Testis (tissue), 3 donors: ENCODE data around the gene HPN. TPM values are rescaled to one million over a fixed set of nuclear protein-coding genes. Genes with fewer than 3 reads are reported as not detected.

ENCODE experiments used
- DNase-seq: peaks from one replicate; pipeline ENCODE4 v3.0.0-alpha.2; 2019
- H3K27ac ChIP-seq, 2 donors: fragments of 200-600 bp; sonication (generic); one replicate each; pipeline ENCODE4 v1.5.1; 2019
- H3K27me3 ChIP-seq: fragments of 200-600 bp; sonication (generic); one replicate; pipeline ENCODE4 v1.5.1; 2019
- H3K36me3 ChIP-seq: fragments of 200-600 bp; sonication (generic); one replicate; pipeline ENCODE4 v1.5.1; 2017; ENCODE audit warnings: low read depth; ENCODE audit errors: missing control alignments
- H3K4me1 ChIP-seq: fragments of 200-600 bp; sonication (generic); one replicate; pipeline ENCODE4 v1.5.1; 2019
- H3K4me3 ChIP-seq, 2 donors: fragments of 200-600 bp; sonication (generic); one replicate each; pipeline ENCODE4 v1.5.1; 2017 to 2019
- H3K9me3 ChIP-seq: fragments of 200-600 bp; sonication (generic); one replicate; pipeline ENCODE4 v1.5.1; 2017
- CTCF ChIP-seq, 3 experiments: fragments of 450-650 bp in 2 of 3; fragments of 200-600 bp in 1 of 3; sonication (generic) in 1 of 3; IDR thresholded peaks; one replicate each; pipeline ENCODE4 v1.5.1; 2016 to 2019; ENCODE audit warnings: antibody characterized with exemption in 3 of 3, mild to moderate bottlenecking in 2 of 3, moderate library complexity in 1 of 3
- POLR2A ChIP-seq: fragments of 450-650 bp; IDR thresholded peaks from one replicate; pipeline ENCODE4 v1.6.1; 2017; ENCODE audit warnings: antibody characterized with exemption, mild to moderate bottlenecking, moderate library complexity
- WGBS, 2 donors: methylation state at CpG; one replicate each; pipeline ENCODE4 v1.1.5; 2018; 5-methylcytosine and 5-hydroxymethylcytosine counted together
- intact Hi-C: fragments of 100-400 bp; cut with DNase I; formaldehyde crosslinking; loops from one replicate; pipeline ENCODE4 v1.15.1; 2023; ENCODE audit warnings: low total_unique reads
- polyA plus RNA-seq: library from polyadenylated mRNA; stranded (reverse); fragments of 350-450 nt; fragmentation: Illumina TruSeq; extraction: RNeasy Lipid Tissue Mini Kit (QIAGEN cat#74804); gene quantifications from one replicate; pipeline ENCODE4 v1.2.3, GENCODE V29; 2014; ENCODE audit warnings: low read depth, low replicate concordance; ENCODE audit not compliant: insufficient read depth
- total RNA-seq, 2 donors: library from RNA; depleted of rRNA; stranded (reverse); fragments of >200 nt; gene quantifications; one replicate each; pipeline ENCODE4 v1.2.3, GENCODE V29; 2016

Gene HPN
- total and polyA plus RNA-seq, 3 donors from 2014 or later, result 0.79 to 8.2 (median 1.7) TPM

- Histone ChIP-seq H3K4me3 (no peak overlapping the region), H3K27me3 (no peaks in the 10 kb centered on the region), H3K4me1 (no peaks in the 10 kb centered on the region), H3K9me3 (no peaks in the 10 kb centered on the region), H3K36me3 (no peaks in the 10 kb centered on the region), H3K27ac (no peak overlapping the region)
- 84 to 87% methylated on average over 11 of the region's 11 CpGs for WGBS, 2 donors
- DNase-seq, result no peak
- intact Hi-C loops, result no loop called here
- no peak for TF ChIP-seq CTCF (IDR thresholded peaks at IDR 0.05)
Observed at GRCh38 chr19:35108730-35109129, 67.2 kb downstream of the HPN start.

GRCh38 chr19:35109395-35110112 is 68.0 kb downstream of the HPN start:
- TF ChIP-seq POLR2A (no peak), CTCF (IDR thresholded peaks at IDR 0.05) (no peak)
- Histone ChIP-seq H3K36me3 (no peaks in the 10 kb centered on the region), H3K9me3 (no peaks in the 10 kb centered on the region), H3K27me3 (no peaks in the 10 kb centered on the region), H3K27ac (no peak overlapping the region), H3K4me1 (no peaks in the 10 kb centered on the region), H3K4me3 (no peak overlapping the region)
- 80 to 82% methylated on average over 14 to 22 of the region's 22 CpGs for WGBS, 2 donors
- intact Hi-C loops, result no loop called here
- DNase-seq, result no peak

- Histone ChIP-seq H3K4me1 (no peaks in the 10 kb centered on the region), H3K4me3 (no peak overlapping the region), H3K36me3 (no peaks in the 10 kb centered on the region), H3K27ac (no peak overlapping the region), H3K27me3 (no peaks in the 10 kb centered on the region), H3K9me3 (no peaks in the 10 kb centered on the region)
- intact Hi-C loops, result no loop called here
- no peak for DNase-seq
- 63 to 72% methylated on average over 6 to 9 of the region's 9 CpGs for WGBS, 2 donors
- TF ChIP-seq POLR2A, result no peak
- no peak for TF ChIP-seq CTCF (IDR thresholded peaks at IDR 0.05)
Observed at GRCh38 chr19:35110974-35111373, 69.5 kb downstream of the HPN start.

GRCh38 chr19:35112995-35113688 is 71.6 kb downstream of the HPN start:
- intact Hi-C loops, result no loop called here
- 86 to 90% methylated on average over 7 to 15 of the region's 15 CpGs for WGBS, 2 donors
- H3K36me3 ChIP-seq, result no peaks in the 10 kb centered on the region
- no peak overlapping the region for H3K4me3 ChIP-seq
- no peak for TF ChIP-seq CTCF (IDR thresholded peaks at IDR 0.05)
- no peak for TF ChIP-seq POLR2A
- no peaks in the 10 kb centered on the region for H3K4me1 ChIP-seq
- H3K9me3 ChIP-seq, result no peaks in the 10 kb centered on the region
- no peak overlapping the region for H3K27ac ChIP-seq
- DNase-seq, result no peak
- no peaks in the 10 kb centered on the region for H3K27me3 ChIP-seq
